ENCODE data around the gene ERMP1.
A peak's percentile ranks its signal among the peaks of the same experiment; 100 is the strongest.
"Not testable (repeated sequence)": the region's sequence is repeated elsewhere in the genome, so short reads cannot be mapped to it uniquely, and the experiment has no call there.

ERMP1 gene, protein sequence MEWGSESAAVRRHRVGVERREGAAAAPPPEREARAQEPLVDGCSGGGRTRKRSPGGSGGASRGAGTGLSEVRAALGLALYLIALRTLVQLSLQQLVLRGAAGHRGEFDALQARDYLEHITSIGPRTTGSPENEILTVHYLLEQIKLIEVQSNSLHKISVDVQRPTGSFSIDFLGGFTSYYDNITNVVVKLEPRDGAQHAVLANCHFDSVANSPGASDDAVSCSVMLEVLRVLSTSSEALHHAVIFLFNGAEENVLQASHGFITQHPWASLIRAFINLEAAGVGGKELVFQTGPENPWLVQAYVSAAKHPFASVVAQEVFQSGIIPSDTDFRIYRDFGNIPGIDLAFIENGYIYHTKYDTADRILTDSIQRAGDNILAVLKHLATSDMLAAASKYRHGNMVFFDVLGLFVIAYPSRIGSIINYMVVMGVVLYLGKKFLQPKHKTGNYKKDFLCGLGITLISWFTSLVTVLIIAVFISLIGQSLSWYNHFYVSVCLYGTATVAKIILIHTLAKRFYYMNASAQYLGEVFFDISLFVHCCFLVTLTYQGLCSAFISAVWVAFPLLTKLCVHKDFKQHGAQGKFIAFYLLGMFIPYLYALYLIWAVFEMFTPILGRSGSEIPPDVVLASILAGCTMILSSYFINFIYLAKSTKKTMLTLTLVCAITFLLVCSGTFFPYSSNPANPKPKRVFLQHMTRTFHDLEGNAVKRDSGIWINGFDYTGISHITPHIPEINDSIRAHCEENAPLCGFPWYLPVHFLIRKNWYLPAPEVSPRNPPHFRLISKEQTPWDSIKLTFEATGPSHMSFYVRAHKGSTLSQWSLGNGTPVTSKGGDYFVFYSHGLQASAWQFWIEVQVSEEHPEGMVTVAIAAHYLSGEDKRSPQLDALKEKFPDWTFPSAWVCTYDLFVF

GRCh38 chr9:5832538-5833529 is at the start of gene ERMP1:
ERMP1 (minus strand) TSS chr9:5833117; CDS start chr9:5833027, 90 bp downstream.
- peak; percentile 88 for DNase-seq (ENCODE audit: low spot score)

DNA sequence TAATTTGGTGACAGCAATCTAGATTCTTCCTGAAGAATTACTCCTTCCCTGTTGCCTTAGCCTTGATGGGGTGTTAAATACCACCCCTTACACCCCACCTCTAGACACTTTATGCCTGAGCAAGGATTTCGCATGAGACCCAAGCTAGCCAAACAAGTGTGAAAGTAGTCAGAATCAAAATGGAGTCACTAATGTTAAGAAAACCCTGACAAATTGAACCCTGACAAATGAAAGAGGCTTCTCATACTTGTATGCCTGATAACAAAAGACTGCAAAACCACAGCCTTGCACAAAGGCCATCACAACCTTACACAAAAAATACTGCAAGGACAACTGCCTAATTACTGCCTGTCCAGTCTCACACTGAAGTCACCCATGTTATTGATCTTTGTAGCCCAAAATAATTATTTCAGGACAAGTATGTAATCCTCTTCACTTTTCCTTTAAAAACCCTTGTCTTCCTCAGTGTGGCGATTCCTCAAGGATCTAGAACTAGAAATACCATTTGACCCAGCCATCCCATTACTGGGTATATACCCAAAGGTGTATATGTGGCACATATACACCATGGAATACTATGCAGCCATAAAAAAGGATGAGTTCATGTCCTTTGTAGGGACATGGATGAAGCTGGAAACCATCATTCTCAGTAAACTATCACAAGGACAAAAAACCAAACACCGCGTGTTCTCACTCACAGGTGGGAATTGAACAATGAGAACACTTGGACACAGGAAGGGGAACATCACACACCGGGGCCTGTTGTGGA is 49.5 kb upstream of the ERMP1 start:
- not testable (repeated sequence) for DNase-seq (ENCODE audit: low spot score)

- DNase-seq (ENCODE audit: low spot score), result peak; percentile 88
These were observed 46.7 kb upstream of the ERMP1 start for GRCh38 chr9:5879419-5880181.

GRCh38 chr9:5876711-5877110 is 43.8 kb upstream of the ERMP1 start:
- DNase-seq (ENCODE audit: low spot score), result peak; percentile 18

DNA sequence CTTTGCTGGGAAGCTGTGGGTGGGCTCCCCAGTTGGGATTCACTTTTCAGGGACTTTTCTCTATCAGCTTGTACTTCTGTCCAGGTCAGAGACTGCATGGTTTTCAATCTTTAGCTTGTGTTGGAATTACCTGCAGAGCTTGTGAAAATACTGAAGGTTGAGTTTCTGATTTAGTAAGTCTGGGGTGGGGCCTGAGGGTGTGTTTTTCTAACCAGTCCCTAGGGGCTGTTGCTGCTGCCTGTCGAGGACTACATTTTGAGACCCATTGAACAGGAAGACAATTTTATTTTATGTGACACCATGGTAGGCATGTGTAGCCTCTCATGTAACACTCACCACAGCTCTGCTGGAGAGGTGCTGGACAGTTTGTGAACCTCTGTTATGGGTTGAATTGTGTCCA is 43.1 kb upstream of the ERMP1 start:
- no peak for DNase-seq (ENCODE audit: low spot score)

DNA sequence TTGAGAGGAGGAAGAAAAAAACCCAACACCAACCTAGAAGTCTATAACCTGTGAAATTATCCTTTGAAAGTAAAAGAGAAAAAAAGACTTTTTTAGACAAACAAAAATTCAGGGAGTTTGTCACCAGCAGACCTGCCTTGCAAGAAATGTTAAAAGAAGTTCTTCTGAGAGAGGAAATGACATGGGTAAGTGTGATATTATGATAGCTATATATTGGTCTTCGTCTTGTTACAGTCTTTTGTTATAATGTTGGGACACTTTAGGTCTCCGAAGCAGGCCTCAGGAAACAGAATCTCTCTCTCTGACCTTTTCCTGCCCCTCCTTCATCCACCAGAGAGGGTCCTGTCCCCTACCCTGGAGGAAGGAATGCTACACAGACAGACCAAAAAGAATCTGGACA is 41.1 kb upstream of the ERMP1 start:
- DNase-seq (ENCODE audit: low spot score), result no peak

DNA sequence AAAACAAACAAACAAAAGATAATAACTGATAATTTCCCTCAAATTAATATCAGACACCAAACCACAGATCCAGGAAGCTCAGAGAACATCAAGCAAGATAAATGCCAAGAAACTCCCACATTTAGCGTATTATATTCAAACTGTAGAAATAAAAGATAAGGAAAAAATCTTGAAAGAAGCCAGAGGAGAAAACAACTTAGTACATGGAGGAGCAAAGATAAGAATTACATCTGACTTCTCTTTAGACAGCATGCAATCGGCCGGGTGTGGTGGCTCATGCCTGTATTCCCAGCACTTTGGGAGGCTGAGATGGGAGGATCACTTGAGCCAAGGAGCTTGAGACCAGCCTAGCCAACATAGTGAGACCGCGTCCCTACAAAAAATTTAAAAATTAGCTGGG is 40.5 kb upstream of the ERMP1 start:
- DNase-seq (ENCODE audit: low spot score), result no peak

DNA sequence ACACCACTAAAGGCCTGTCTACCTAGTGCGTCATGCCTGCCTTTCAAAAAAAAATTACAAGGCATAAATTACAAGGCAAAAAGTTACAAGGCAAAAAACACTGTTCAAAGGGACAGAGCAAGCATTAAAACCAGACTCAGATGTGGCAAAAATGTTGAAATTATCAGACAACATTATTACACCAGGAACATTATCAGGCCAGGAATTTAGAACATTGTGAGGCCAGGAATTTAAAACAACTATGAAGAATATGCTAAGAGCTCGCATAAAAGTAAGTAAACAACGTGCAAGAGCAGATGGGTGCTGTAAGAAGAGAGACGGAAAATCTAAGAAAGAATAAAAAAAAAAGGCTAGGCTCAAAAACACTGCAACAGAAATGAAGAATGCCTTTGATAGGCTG is 39.6 kb upstream of the ERMP1 start:
- no peak for DNase-seq (ENCODE audit: low spot score)

GRCh38 chr9:5871785-5872184 is 38.9 kb upstream of the ERMP1 start:
- DNase-seq (ENCODE audit: low spot score), result peak; percentile 19

DNA sequence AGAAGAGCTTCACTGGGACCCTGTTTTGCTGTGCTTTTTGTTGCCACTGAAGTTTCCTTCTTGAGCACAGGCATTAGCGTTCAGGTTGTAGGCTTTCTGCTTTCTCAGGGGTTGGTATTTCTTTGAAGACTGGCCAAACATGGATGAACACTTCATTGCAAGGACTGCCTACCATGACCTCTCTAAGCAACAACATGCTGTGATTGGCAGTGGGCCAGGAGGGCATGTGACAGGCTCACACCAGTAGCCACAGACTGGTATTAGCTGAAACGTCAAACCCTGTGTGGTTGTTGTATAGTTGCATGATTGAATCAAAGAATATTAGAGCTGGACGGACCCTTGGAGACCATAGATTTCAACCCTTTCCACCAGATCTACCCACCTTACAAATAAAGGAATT is 37.8 kb upstream of the ERMP1 start:
- peak; percentile 50 for DNase-seq (ENCODE audit: low spot score)

- no peak for DNase-seq (ENCODE audit: low spot score)
These were observed 37.1 kb upstream of the ERMP1 start for GRCh38 chr9:5870020-5870339.

DNA sequence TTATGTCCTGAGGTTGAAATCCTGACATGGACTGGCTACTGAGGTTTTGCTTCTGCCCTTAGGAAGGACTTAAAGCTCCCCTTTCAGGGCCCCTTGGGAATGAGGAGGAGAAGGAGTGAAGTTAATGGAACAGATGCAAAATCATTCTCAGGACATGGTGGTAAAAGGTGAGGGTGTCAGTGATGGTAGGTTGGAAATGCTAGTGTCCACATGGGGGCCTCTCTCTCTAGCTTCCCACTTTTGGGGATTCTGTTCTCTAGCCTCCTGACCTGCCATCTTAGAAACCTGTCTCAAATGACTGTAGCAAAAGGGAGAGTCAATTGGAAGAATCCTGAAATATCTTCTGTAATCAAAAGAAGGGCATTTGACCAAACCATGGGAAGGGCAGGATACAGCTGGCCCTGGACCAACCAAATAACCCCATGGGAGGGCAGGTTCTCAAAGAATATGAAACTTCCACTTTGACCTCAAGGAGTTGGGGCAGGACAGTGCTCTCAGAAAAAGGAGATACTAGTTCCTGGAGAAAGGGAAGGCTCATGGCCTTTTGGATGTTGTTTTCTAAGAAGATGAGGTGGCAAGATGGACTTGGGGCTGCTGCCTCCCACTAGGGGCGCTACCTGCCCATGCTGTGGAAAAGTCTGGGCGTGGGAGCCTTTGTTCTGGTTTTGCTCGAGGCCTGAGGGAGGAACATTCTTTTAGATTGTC is 36.5 kb upstream of the ERMP1 start:
- DNase-seq (ENCODE audit: low spot score), result no peak

DNA sequence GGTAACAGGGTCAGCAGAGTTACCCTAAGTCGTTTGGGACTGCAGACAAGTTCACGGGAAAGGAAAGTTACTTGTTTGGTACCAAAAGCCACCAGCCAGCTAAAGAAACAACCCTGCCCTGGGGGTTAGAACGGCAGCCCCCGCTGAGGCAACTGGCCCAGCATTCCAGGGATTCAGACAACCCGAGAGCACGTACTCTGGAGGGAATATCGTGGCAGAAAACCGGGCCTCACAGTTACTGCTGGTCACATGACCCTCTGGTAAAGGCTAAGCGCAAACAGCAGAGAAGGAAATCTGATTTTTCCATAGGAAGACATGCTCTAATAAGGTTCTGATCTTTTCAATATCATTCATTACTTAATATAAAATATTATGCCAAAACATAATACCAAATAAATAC is 35.3 kb upstream of the ERMP1 start:
- DNase-seq (ENCODE audit: low spot score), result no peak

- DNase-seq (ENCODE audit: low spot score), result no peak
These were observed 33.8 kb upstream of the ERMP1 start for GRCh38 chr9:5866685-5867084.

DNA sequence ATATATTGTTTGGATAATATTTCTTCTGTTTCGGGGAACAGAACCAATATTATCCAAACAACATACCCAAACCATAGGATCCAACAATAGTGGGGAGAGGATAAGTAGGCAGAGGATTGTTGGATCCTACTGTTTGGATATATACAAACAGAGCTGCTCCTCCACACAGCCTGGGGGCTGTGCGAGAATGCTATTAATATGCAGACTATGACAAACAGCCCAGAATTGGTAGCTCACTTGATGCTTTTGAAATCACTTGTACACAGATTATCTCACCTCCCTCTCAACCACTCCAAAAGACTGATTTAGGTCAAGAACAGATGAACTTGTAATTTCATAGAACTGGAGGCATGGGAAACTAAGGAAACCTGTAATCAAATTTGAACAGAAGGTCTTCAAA is 33.4 kb upstream of the ERMP1 start:
- no peak for DNase-seq (ENCODE audit: low spot score)

GRCh38 chr9:5864446-5864845 is 31.5 kb upstream of the ERMP1 start:
- DNase-seq (ENCODE audit: low spot score), result no peak

DNA sequence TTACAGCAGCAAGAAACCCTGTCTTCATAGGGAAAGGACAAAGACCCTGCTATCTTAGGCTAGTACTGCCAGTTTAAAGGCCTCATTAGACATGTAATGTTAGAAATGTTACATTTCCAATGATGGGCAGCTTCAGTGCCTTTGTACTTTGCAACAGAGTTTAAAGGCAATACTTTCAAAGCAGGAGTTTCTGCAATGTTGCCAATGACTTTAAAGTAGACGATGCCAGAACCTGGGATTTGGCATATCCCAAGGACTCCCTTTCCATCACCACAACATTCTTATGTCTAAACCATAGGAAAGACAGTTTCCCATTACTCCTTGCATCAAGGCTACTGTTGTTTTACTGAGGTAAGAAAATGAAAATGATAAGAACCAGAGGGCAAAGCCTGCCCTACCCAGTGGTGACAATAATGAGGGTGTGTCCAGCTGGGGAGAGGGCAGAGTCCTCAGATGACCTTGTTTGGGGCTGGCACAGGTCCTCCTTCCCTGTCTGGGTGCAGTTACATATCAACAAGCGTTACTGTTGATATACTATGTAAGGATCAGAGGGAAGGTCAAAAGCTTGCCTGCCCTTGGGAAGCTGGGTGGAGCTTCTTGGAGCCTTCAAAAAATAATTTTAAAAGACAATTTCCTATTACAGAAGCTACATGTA is 30.3 kb upstream of the ERMP1 start:
- no peak for DNase-seq (ENCODE audit: low spot score)

- no peak for DNase-seq (ENCODE audit: low spot score)
These were observed 25.9 kb upstream of the ERMP1 start for GRCh38 chr9:5858833-5859232.

- DNase-seq (ENCODE audit: low spot score), result no peak
These were observed 25.0 kb upstream of the ERMP1 start for GRCh38 chr9:5857928-5858327.

Measured in kidney tubule cell (primary cell).